NCI-H510A treated with DMSO at 0.1 percent for 48 hours (cell line): ENCODE results near the gene VDAC1.

Experiments
- DNase-seq: peaks from one replicate; lab custom pipeline; 2025; lab: John Stamatoyannopoulos, UW

VDAC1 gene

GRCh38 chr5:133926489-133927299 lies 78.1 kb downstream of the VDAC1 start:
- no peak for DNase-seq

GRCh38 chr5:133925866-133926488 lies 78.8 kb downstream of the VDAC1 start:
- no peak for DNase-seq

GRCh38 chr5:133925269-133925668 lies 79.5 kb downstream of the VDAC1 start:
- DNase-seq: no peak

- DNase-seq: peak; percentile 59
Measured at GRCh38 chr5:133924221-133924920, 80.4 kb downstream of the VDAC1 start.

GRCh38 chr5:133921979-133922378 lies 82.8 kb downstream of the VDAC1 start:
- DNase-seq: peak; percentile 8
